HG03108 (cell line): ENCODE data around the gene MPPE1.
"Not testable (repeated sequence)": the region's sequence is repeated elsewhere in the genome, so short reads cannot be mapped to it uniquely, and the experiment has no call there.

Experiments used
- ATAC-seq: cut with Tn5 transposase; IDR thresholded peaks from one replicate; pipeline ENCODE4 v1.9.1; 2021; ENCODE audit warnings: moderate library complexity; ENCODE audit not compliant: unreplicated experiment

MPPE1 gene, protein sequence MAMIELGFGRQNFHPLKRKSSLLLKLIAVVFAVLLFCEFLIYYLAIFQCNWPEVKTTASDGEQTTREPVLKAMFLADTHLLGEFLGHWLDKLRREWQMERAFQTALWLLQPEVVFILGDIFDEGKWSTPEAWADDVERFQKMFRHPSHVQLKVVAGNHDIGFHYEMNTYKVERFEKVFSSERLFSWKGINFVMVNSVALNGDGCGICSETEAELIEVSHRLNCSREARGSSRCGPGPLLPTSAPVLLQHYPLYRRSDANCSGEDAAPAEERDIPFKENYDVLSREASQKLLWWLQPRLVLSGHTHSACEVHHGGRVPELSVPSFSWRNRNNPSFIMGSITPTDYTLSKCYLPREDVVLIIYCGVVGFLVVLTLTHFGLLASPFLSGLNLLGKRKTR

DNA sequence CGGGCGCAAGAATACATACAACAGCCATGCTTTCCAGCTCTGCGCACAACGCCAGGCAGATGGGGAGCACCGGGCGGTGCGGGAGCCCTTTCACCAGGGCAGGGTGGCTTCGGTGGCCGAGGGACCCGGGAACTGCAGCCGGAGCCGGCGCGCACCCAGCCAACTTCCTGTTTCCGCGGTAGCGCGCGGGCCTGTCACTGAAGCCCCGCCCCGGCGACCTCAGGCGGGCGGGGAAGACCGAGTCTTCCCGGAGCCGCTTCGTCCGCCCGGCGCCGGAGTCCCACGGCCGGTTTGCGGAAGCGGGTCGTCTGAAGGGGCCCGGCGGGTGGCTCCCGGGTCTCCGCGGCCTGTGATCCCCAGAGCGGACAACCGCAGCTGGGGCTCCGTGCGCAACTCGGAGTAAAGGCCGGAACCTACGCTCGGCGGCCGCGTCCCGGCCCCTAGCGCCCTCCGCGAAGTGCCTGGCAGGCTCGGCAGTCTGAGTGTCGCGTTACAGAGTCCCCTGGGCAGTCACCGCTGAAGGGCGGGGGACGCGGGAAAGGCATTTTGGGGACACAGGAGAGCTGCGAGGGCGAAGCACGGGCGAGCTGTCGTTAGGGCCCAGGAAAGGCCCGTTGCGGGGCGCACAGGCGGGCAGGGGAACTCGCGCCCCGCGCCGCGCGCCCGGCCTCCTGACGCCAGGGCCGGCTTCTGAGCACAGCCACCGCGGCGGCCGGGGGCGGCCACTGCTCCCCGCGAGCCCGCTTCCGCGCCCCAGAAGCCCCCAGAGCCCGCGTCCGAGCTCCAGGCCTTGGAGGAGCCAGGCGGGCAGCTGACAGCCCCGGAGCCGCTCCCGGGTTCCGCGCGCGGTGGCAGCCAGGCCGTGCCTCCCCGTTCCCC is at the start of gene MPPE1:
TSS of gene MPPE1 (minus strand) at position 136 of the 879 bp plus-strand sequence. CDS start 11,053 bp downstream, outside the sequence.
- peak; percentile 88 for ATAC-seq

- no peak for ATAC-seq
Measured at GRCh38 chr18:11957636-11958035, 49.5 kb upstream of the MPPE1 start.

DNA sequence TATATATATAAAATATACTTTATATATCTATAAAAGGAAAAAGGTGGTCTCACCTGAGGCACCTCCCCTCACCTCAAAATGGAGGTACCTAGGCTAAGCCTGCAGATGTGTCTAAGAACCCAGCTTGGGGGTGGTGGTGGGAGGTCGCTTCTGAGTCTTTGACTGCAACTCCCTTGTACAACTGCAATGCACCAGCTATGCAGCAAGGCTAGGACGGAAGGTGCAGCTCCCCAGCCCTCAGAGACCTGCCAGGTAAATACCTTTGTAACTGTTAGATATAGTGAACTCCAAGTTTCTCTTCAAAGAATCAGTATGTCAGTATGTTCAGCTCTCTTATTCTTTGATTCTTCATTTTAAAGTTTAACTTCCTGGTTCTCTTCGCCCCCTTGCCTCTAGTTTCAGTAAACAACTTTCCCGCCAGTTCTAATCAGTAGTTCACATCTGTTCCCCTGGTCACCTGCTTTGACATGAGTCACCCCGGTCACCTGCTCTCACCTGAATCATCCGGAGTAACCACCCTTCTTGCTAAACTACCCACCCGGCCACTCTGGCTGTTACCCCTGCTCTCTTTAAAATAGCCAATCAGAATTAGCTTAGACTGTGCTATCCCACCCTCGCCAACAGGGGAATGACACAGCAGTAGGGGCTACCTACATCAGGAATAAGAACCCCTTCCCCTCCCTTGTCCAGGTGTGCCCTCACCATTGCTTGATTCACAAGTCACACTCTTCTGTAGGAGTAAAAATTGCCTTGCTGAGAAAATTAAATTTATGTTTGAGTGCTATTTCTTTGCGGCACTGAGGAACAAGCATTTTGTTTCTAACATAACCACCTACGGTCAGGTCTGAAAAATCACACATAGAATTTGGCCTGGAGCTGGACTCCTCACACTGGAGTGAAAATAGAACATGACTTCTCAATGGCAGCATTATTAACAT is 48.5 kb upstream of the MPPE1 start:
- no peak for ATAC-seq

DNA sequence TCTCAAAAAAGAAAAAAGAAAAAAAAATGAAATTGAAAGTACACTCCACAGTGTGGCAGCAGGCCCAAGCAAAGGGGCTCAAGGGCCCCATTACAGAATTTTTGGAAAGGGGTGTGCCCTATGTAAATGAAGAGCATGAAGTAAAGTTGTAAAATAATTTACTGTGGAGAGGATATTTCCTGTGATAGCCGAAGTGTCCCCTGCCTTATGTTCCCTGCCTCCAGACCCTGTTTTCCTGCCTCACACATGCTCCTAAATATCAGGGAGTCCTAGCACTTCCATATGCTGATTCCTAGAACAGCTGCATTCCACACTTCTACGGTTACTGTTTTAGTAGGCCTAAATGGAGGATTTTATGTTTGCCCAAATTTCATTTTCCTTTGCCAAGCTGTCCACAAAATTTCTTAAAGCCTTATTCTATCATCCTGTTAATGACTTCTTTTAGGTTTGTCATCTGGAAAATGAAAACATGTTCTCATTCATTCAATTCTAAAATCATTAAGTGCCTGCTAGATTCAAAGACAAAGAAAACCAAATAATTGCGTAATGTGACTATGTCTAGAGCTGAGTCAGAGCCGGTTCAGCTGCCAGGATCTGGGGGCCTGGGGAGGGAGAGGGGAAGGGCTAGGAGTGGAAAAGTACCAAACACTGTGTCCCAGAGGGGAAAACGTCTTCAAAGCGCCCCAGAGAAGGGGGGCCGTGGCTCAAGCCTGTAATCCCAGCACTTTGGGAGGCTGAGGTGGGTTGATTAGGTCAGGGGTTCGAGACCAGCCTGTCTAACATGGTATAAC is 47.3 kb upstream of the MPPE1 start:
- no peak for ATAC-seq

GRCh38 chr18:11953113-11953512 is 45.0 kb upstream of the MPPE1 start:
- ATAC-seq: no peak

DNA sequence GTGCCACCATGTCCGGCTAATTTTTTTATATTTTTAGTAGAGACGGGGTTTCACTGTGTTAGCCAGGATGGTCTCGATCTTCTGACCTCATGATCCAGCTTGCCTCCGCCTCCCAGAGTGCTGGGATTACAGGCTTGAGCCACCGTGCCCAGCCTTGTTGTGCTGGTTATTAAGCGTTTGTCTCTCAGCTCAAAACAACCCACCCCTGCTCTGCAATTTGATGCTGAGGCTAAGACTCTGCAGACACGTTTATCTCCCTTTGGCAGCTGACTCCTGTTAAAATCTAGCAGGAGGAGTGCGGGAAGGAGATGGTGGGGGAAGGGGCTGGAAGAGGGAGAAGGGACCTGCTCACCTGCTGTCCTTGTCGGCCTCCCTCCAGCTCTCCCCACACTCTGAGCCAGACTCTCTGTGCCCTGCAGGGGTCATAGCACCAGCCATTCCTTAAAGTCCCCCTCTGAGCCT is 43.3 kb upstream of the MPPE1 start:
- no peak for ATAC-seq

GRCh38 chr18:11950824-11951223 is 42.7 kb upstream of the MPPE1 start:
- ATAC-seq: no peak

GRCh38 chr18:11948852-11949523 is 40.9 kb upstream of the MPPE1 start:
- no peak for ATAC-seq

DNA sequence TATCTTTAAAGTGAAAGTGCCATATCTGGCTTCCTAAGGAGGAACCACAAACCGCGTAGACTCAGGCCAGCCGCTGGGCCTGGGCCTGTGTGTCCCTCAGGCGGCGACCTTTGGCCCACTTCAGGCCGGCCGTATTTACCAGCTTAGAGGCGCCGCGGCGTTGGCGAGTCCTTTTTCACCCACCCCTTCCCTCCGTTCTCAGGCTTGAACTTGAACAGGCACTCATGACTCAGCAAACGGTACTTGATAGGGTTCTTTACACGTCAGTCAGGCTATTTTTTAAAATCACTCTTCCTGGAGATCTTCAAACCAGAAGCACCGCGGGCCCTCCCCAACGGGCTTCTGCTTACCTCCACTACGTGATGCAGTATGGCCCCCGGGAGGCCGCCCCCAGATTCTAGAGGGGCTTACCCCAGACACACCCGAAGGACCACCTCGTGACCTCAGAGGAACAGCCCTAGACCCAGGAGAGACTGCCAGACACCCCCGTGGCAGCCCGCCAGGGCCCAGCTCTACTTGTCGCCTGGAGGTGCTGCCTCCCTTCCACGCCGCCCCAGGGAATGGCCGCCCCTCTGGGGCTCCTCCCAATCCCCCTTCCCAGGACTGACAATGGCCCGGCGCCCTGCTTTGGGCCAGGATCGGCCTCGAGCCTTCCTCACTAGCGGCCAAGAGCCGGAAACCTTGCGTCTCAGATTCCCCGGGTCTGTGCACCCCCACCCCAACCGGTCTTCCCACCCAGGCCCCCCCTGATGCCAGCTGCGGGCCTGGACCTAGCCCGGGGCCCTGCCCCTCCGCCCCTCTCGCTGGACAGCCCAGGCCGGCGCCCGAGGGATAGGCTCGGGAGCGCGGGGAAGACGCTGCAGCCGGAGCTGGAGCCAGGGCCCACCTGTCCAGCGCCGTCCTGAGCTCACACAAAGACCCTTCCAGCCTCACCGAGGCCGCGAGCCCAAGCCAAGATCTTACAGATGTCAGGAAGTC is 39.4 kb upstream of the MPPE1 start:
- peak; percentile 87 for ATAC-seq

GRCh38 chr18:11946756-11947155 is 38.6 kb upstream of the MPPE1 start:
- ATAC-seq: no peak

- not testable (repeated sequence) for ATAC-seq
Measured at GRCh38 chr18:11945834-11946659, 37.9 kb upstream of the MPPE1 start.

DNA sequence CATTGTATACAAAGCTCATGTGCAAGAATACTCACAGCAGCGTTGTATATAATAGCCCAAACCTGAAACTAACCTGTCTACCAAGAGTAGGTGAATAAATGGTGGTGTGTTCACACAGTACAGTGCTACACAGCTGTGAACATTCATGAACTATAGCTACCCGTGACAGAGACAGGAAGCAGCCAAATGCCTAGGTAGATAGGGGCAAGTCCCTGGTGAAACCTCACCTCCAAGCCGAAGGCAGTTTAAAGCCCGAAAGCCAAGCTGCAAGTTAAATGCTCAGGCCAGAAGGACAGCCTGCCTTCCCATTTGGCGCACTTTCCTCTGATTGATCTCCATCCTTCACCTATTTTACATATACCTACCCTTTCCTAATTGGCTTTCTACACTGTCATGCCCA is 36.7 kb upstream of the MPPE1 start:
- no peak for ATAC-seq

GRCh38 chr18:11944252-11944651 is 36.1 kb upstream of the MPPE1 start:
- ATAC-seq: no peak

GRCh38 chr18:11943551-11943950 is 35.4 kb upstream of the MPPE1 start:
- no peak for ATAC-seq

DNA sequence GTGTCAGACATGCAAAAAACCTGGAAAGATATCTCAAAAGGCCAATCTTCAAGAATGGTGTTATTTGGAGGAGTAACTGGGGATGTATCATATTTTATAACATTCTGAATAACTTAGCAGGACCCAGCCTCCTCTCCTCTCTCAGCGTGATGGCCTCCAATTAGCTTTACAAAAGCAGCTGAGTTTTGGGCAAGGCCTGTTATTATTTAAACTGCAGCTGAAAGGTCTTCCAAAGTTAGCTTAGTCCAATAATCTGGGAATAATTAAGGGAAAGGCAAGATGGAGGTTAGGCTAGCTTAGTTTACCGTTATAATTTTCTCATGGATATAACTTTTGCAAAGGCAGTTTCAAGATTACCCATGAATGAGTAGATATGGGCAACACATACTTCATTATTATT is 32.8 kb upstream of the MPPE1 start:
- ATAC-seq: no peak

- peak; percentile 66 for ATAC-seq
Measured at GRCh38 chr18:11937874-11938478, 29.9 kb upstream of the MPPE1 start.

GRCh38 chr18:11932393-11932792 is 24.3 kb upstream of the MPPE1 start:
- ATAC-seq: no peak
